HL-60 (cell line): ENCODE data around the gene NPRL2.

ENCODE experiments used
- CTCF ChIP-seq: IDR thresholded peaks from one replicate; pipeline ENCODE4 v1.5.1; 2011; ENCODE audit warnings: low read length, control low read depth, inconsistent platforms; ENCODE audit not compliant: insufficient read depth
- POLR2AphosphoS5 ChIP-seq: IDR thresholded peaks from 2 replicates; pipeline ENCODE4 v1.6.1; 2012; ENCODE audit warnings: low read depth
- SPI1 ChIP-seq: IDR thresholded peaks from 2 replicates; pipeline ENCODE4 v1.6.1; 2012; ENCODE audit warnings: low read depth, mild to moderate bottlenecking, borderline replicate concordance
- TF ChIP-seq, protein P1 (sequence below): IDR thresholded peaks from 2 replicates; pipeline ENCODE4 v1.6.1; 2012; ENCODE audit warnings: low read depth; ENCODE audit not compliant: insufficient replicate concordance

GRCh38 chr3:50388720-50389413 is 38.3 kb upstream of the NPRL2 start:
- TF ChIP-seq CTCF (no peak), POLR2AphosphoS5 (no peak), SPI1 (no peak)
- TF ChIP-seq, protein P1, sequence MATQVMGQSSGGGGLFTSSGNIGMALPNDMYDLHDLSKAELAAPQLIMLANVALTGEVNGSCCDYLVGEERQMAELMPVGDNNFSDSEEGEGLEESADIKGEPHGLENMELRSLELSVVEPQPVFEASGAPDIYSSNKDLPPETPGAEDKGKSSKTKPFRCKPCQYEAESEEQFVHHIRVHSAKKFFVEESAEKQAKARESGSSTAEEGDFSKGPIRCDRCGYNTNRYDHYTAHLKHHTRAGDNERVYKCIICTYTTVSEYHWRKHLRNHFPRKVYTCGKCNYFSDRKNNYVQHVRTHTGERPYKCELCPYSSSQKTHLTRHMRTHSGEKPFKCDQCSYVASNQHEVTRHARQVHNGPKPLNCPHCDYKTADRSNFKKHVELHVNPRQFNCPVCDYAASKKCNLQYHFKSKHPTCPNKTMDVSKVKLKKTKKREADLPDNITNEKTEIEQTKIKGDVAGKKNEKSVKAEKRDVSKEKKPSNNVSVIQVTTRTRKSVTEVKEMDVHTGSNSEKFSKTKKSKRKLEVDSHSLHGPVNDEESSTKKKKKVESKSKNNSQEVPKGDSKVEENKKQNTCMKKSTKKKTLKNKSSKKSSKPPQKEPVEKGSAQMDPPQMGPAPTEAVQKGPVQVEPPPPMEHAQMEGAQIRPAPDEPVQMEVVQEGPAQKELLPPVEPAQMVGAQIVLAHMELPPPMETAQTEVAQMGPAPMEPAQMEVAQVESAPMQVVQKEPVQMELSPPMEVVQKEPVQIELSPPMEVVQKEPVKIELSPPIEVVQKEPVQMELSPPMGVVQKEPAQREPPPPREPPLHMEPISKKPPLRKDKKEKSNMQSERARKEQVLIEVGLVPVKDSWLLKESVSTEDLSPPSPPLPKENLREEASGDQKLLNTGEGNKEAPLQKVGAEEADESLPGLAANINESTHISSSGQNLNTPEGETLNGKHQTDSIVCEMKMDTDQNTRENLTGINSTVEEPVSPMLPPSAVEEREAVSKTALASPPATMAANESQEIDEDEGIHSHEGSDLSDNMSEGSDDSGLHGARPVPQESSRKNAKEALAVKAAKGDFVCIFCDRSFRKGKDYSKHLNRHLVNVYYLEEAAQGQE = no peak
